Esophagus muscularis mucosa (tissue), 4 donors: ENCODE data around the gene CHD2. TPM values are rescaled to one million over a fixed set of nuclear protein-coding genes. Genes with fewer than 3 reads are reported as not detected.
A peak's percentile ranks its signal among the peaks of the same experiment; 100 is the strongest.

ENCODE experiments used
- DNase-seq: peaks from one replicate; pipeline ENCODE4 v3.0.0-alpha.2; 2017; ENCODE audit errors: extremely low spot score
- H3K27ac ChIP-seq, 4 donors: fragments of 200-600 bp; sonication (generic); replicated peaks in 1 of 4; 1 replicate in 3 of 4; 2 replicates in 1 of 4; pipeline ENCODE4 v1.5.1; 2016 to 2019; ENCODE audit warnings: mild to moderate bottlenecking in 1 of 4
- H3K27me3 ChIP-seq, 4 donors: fragments of 200-600 bp; sonication (generic); one replicate each; pipeline versions ENCODE4 v1.5.1 to v1.6.0; 2016 to 2019
- H3K36me3 ChIP-seq, 4 donors: fragments of 200-600 bp; sonication (generic); one replicate each; pipeline ENCODE4 v1.5.1; 2016 to 2019
- H3K4me1 ChIP-seq, 4 donors: fragments of 200-600 bp; sonication (generic); one replicate each; pipeline ENCODE4 v1.5.1; 2016 to 2019
- H3K4me3 ChIP-seq, 4 donors: fragments of 200-600 bp; sonication (generic); 1 replicate in 2 of 4; 2 replicates in 2 of 4; pipeline ENCODE4 v1.5.1; 2016 to 2019; ENCODE audit warnings: mild to moderate bottlenecking in 4 of 4, moderate library complexity in 1 of 4
- H3K9me3 ChIP-seq, 4 donors: fragments of 200-600 bp; sonication (generic); 1 replicate in 3 of 4; 2 replicates in 1 of 4; pipeline ENCODE4 v1.5.1; 2016 to 2019
- EP300 ChIP-seq: sonication (generic); formaldehyde crosslinking; IDR thresholded peaks from one replicate; pipeline ENCODE4 v1.6.1; 2017; ENCODE audit warnings: antibody characterized with exemption
- POLR2A ChIP-seq: fragments of 450-650 bp; IDR thresholded peaks from one replicate; pipeline ENCODE4 v1.6.1; 2017; ENCODE audit warnings: antibody characterized with exemption, moderate library complexity, mild to moderate bottlenecking, low read depth
- POLR2AphosphoS5 ChIP-seq, 2 donors: sonication (generic); formaldehyde crosslinking; IDR thresholded peaks; one replicate each; pipeline ENCODE4 v1.6.1; 2017; ENCODE audit warnings: antibody characterized with exemption in 2 of 2
- WGBS: methylation state at CpG from one replicate; pipeline ENCODE4 v1.1.5; 2018; 5-methylcytosine and 5-hydroxymethylcytosine counted together
- intact Hi-C: fragments of 100-400 bp; cut with DNase I; formaldehyde crosslinking; loops from one replicate; pipeline ENCODE4 v1.15.1; 2023
- total RNA-seq, 4 donors: library from RNA; depleted of rRNA; stranded (reverse); fragments of >200 nt; gene quantifications; one replicate each; pipeline versions ENCODE4 v1.1.0 to v1.2.1, GENCODE V29; 2016
- TF ChIP-seq, protein P1 (sequence below), 3 experiments: fragments of 200-600 bp in 2 of 3; fragments of 450-650 bp in 1 of 3; sonication (generic) in 2 of 3; IDR thresholded peaks; one replicate each; pipeline ENCODE4 v1.5.1; 2017 to 2019; ENCODE audit warnings: antibody characterized with exemption in 3 of 3, mild to moderate bottlenecking in 2 of 3, moderate library complexity in 1 of 3

The CHD2 gene
- total RNA-seq, 4 donors from 2014 or later = 54.3 to 86.0 (median 62.8) TPM

DNA sequence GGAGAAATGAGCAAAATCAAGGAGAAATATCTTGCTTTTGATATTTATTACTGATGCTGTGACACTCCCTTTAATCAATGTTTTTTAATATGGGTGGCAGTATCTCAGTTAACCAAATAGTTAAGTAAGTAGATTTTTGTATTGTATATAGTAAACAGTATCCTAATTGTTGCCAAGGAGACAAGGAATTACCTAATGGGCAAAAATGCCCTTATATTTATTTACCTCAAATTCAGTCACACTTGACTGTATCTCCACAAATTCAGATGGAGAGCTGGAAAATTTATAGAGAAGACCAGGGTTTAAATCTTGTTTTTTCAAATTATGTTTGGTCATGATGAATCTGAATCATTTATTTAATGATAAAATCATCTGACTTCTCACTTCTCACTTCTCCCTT lies 3.6 kb upstream of the CHD2 start:
- DNase-seq = no peak
- peaks cover 32 to 56% (median 40%) of the 10 kb centered on the region in 4 donors for H3K36me3 ChIP-seq

DNA sequence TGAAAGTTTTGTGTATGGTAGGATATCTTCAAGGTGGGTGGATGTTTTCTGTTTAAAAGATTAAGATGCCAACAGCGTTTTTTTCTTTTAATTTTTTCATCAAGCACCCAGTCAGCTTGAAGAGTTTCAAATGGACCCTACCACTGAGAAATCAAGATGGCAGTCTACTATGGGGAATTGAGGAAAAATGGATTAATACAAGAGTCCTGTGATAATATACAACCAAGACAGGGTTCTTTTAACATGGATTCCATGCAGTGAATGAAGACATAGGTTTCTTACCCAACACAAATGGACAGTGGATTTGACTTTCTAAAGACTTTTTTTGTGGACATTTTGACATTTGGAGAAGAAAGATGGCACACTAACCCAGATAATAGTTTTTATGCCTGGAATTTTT lies 2.5 kb upstream of the CHD2 start:
- H3K36me3 ChIP-seq = peaks cover 25 to 45% (median 32%) of the 10 kb centered on the region in 4 donors
- intact Hi-C loops = no loop called here

More for the DNA sequence above, 3.6 kb upstream of the CHD2 start:
- TF ChIP-seq POLR2A (no peak), EP300 (no peak), POLR2AphosphoS5 (IDR thresholded peaks at IDR 0.05) (no peak)
- TF ChIP-seq, protein P1, sequence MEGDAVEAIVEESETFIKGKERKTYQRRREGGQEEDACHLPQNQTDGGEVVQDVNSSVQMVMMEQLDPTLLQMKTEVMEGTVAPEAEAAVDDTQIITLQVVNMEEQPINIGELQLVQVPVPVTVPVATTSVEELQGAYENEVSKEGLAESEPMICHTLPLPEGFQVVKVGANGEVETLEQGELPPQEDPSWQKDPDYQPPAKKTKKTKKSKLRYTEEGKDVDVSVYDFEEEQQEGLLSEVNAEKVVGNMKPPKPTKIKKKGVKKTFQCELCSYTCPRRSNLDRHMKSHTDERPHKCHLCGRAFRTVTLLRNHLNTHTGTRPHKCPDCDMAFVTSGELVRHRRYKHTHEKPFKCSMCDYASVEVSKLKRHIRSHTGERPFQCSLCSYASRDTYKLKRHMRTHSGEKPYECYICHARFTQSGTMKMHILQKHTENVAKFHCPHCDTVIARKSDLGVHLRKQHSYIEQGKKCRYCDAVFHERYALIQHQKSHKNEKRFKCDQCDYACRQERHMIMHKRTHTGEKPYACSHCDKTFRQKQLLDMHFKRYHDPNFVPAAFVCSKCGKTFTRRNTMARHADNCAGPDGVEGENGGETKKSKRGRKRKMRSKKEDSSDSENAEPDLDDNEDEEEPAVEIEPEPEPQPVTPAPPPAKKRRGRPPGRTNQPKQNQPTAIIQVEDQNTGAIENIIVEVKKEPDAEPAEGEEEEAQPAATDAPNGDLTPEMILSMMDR (IDR thresholded peaks at IDR 0.05) = no peak
- H3K27me3 ChIP-seq = no peaks in the 10 kb centered on the region
- no peaks in the 10 kb centered on the region for H3K9me3 ChIP-seq
- H3K4me3 ChIP-seq = no peak overlapping the region
- peak overlapping the region in 3 of 4 donors; percentile 2 to 98 (median 17) for H3K27ac ChIP-seq
- intact Hi-C loops = no loop called here
- peaks cover 35 to 73% (median 58%) of the 10 kb centered on the region in 4 donors for H3K4me1 ChIP-seq

DNA sequence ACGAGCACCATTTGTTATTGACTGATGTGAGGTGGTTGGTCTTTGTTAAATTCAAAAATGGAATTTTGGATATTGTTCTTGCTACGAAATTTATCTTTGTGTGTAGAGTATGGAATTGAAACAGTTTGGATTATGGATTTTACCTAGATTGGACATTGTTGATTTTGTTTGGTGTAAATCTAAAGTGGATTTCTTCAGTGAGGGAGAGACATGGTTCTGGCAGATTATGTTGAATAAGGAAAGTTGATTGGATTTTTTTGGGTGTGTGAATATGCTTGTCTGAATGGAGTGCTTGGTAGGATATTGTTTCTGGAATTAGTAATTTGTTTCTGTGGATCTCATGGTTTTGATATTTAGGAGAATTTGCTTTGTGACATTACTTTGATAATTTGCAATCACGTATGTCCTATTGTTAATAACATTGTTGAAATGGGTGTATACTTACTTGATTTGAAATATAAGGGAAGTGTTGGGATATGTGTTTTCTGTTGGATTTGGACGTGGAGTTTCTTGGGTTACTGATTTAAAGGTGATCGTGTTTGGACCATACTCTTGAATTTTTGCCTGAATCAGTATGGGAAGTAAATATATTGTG lies 1.0 kb upstream of the CHD2 start:
- Histone ChIP-seq H3K4me1 (peaks cover 38 to 80% (median 63%) of the 10 kb centered on the region in 4 donors), H3K27ac (peak overlapping the region; percentile 89 to 98 (median 94)), H3K4me3 (no peak overlapping the region), H3K36me3 (peaks cover 10 to 30% (median 17%) of the 10 kb centered on the region in 4 donors), H3K27me3 (no peaks in the 10 kb centered on the region), H3K9me3 (no peaks in the 10 kb centered on the region)
- TF ChIP-seq, protein P1 (IDR thresholded peaks at IDR 0.05) = no peak
- no peak for TF ChIP-seq POLR2AphosphoS5 (IDR thresholded peaks at IDR 0.05)
- no peak for TF ChIP-seq EP300
- TF ChIP-seq POLR2A = no peak
- DNase-seq = no peak
- intact Hi-C loops = no loop called here
- WGBS = 77% methylated on average over 5 of the region's 5 CpGs

More for the DNA sequence above, 2.5 kb upstream of the CHD2 start:
- no peak for DNase-seq
- no peaks in the 10 kb centered on the region for H3K27me3 ChIP-seq
- 86% methylated on average over 1 of the region's 1 CpG for WGBS
- TF ChIP-seq POLR2A (no peak), POLR2AphosphoS5 (IDR thresholded peaks at IDR 0.05) (no peak), EP300 (no peak)
- TF ChIP-seq, protein P1 (IDR thresholded peaks at IDR 0.05) = no peak
- H3K9me3 ChIP-seq = no peaks in the 10 kb centered on the region
- no peak overlapping the region for H3K4me3 ChIP-seq
- peaks cover 36 to 68% (median 55%) of the 10 kb centered on the region in 4 donors for H3K4me1 ChIP-seq
- H3K27ac ChIP-seq = peak overlapping the region in 2 of 4 donors; percentile 94 to 98

DNA sequence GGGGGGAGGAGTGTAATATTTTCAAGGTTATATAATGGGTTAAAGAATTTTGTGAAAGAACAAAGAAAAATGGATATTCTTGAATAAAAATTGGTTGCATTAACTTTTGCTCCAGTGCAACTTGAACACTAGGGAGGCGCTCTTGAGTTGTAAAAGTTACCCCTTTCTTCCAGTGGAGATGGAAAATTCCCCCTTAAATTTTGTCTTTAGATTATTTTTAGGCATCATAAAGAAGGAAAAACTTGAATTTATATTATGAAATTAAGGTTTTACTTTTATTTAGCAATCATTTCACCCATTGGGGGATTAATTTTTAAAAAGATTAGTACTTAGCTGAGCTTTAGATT lies 550 bp upstream of the CHD2 start:
- no peak for DNase-seq
- TF ChIP-seq, protein P1 (IDR thresholded peaks at IDR 0.05) = peak in 1 of 3 experiments; percentile 30
- no peak for TF ChIP-seq POLR2A
- Histone ChIP-seq H3K4me1 (peaks cover 38 to 75% (median 59%) of the 10 kb centered on the region in 4 donors), H3K9me3 (no peaks in the 10 kb centered on the region), H3K27me3 (no peaks in the 10 kb centered on the region), H3K4me3 (peak overlapping the region; percentile 50 to 71 (median 66)), H3K36me3 (peaks cover 5 to 25% (median 13%) of the 10 kb centered on the region in 4 donors), H3K27ac (peak overlapping the region; percentile 89 to 98 (median 94))
- intact Hi-C loops = no loop called here
- WGBS = 85% methylated on average over 1 of the region's 1 CpG

DNA sequence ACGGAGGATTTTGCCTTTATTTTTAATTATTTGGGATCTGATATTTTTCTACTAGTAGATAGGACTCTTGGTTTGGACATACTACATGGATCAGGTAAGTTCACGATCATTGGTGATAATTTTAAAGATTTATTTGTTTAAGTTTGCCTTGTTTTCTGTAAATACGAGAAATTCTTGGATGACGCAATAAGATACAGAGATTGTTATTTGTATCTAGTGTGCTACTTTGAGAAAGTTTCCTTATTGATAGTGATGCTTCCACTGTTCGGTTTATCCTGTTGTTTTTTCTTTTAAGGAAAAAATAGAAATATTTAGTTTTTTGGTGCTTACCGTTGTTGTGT lies 577 bp downstream of the CHD2 start:
- peaks cover 33 to 73% (median 57%) of the 10 kb centered on the region in 4 donors for H3K4me1 ChIP-seq
- no peaks in the 10 kb centered on the region for H3K9me3 ChIP-seq
- peak overlapping the region; percentile 50 to 71 (median 66) for H3K4me3 ChIP-seq
- DNase-seq = no peak
- under 1% methylated on average over 6 of the region's 6 CpGs for WGBS
- peak overlapping the region; percentile 89 to 98 (median 94) for H3K27ac ChIP-seq
- H3K27me3 ChIP-seq = no peaks in the 10 kb centered on the region
- intact Hi-C loops = no loop called here
- peaks cover 0 to 16% (median 9%) of the 10 kb centered on the region in 4 donors for H3K36me3 ChIP-seq
- TF ChIP-seq POLR2AphosphoS5 (IDR thresholded peaks at IDR 0.05) (no peak), POLR2A (no peak), EP300 (no peak)
- TF ChIP-seq, protein P1 (IDR thresholded peaks at IDR 0.05) = no peak
